ENCODE data around the gene TMPRSS3.

GRCh38 chr21:42432695-42433094, 36.8 kb upstream of the TMPRSS3 start:
- no peak for TF ChIP-seq BHLHE40 (IDR thresholded peaks at IDR 0.05; ENCODE audit: low read length)
- TF ChIP-seq TP53 (CRISPR knock-in tag; conservative IDR thresholded peaks at IDR 0.05) = no peak

All from HepG2 (cell line).